ENCODE data around the gene AS3MT. TPM values are rescaled to one million over a fixed set of nuclear protein-coding genes. Genes with fewer than 3 reads are reported as not detected.
A peak's percentile ranks its signal among the peaks of the same experiment; 100 is the strongest.
"Not testable (repeated sequence)": the region's sequence is repeated elsewhere in the genome, so short reads cannot be mapped to it uniquely, and the experiment has no call there.

AS3MT gene
- 3.7 TPM for polyA plus RNA-seq (2012; ENCODE audit: low read depth, missing spikeins)

DNA sequence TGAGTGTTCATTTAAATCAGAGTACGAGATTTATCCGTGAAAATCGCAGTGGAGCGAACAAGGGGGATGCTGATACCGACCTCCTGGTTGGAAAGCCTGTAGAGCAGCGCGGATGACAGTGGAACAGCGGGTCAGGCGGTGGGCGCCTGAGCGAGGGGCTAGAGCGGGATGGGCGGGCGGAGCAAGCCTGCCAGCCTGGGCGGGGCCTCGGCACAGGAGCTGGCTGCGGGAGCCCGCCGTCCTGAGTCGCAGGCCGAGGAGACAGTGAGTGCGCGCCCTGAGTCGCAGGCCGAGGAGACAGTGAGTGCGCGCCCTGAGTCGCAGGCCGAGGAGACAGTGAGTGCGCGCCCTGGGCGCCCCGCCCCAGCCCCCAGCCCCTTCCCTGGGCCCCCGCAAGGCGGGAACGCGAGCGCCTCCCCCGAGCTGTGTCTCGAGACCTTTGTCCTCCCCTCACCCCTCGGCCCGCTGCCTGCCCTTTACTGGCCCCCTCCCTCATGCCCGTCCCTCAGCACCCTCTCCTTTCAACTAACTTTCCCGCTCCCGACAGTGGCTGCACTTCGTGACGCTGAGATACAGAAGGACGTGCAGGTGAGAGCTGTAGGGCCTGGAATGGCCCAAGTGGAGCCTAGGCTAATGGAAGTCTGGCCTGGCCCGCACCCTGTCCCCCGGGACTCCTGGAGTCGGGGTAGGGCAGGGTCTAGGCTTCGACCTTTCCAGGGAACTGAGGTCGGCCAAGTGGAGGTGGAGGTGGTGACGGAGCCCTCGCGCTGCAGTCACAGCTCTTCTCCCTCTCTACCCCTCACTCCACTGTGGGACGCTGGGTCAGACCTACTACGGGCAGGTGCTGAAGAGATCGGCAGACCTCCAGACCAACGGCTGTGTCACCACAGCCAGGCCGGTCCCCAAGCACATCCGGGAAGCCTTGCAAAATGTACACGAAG, at the start of gene AS3MT:
AS3MT (plus strand) TSS at position 213 of the 941 bp plus-strand sequence; CDS start at position 336, 123 bp downstream.
- FAIRE-seq = peak; percentile 95

DNA sequence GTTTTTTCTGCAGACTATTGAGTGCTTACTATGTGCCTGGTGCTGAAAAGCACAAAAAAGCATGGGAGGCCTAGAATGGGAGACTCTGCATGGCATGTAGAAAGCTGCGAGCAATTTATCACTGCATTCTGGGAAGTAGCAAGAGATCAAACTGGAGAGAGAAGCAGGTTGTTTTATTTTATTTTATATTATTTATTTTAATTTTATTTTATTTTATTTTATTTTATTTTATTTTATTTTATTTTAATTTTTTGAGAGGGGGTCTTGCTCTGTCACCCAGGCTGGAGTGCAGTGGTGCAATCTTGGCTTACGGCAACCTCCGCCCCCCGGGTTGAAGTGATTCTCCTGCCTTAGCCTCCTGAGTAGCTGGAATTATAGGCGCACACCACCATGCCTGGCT, 49.3 kb upstream of the AS3MT start:
- FAIRE-seq = not testable (repeated sequence)

More for the DNA sequence above, at the start of gene AS3MT:
- TF ChIP-seq POU2F2 (IDR thresholded peaks at IDR 0.05; ENCODE audit: low read depth, low read length) = no peak
- no peak for TF ChIP-seq TAF1 (IDR thresholded peaks at IDR 0.05; ENCODE audit: low read depth, low read length)
- no peak for TF ChIP-seq SPI1 (IDR thresholded peaks at IDR 0.05; ENCODE audit: low read depth, low read length)
- TF ChIP-seq POLR2AphosphoS5 (IDR thresholded peaks at IDR 0.05; ENCODE audit: low read depth, low read length) = no peak
- TF ChIP-seq PAX5 (IDR thresholded peaks at IDR 0.05; ENCODE audit: insufficient read depth, low read length, severe bottlenecking) = no peak
- no peak for TF ChIP-seq POLR2A (IDR thresholded peaks at IDR 0.05; ENCODE audit: low read depth, low read length)
- DNase-seq (ENCODE audit: insufficient read length, low spot score) = peak; percentile 62

DNA sequence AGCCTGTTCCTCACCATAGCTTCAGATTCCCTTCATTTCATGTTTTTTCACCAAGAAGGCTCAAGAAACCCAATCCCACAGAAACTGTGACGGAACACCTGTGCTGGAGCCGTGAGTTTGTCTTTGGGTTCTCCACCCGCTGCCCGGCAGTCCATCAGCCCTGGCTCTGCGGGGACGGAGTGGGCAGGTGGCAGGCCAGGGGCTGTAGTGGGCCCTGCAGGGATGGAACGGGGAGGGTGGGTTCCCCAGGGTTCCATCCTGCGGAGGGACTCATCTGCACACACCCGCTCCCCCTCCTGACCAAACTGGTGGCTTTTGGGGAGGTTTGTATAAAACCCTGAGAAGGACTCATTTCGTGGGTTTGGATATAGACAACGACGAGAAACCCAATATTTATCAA, 47.0 kb upstream of the AS3MT start:
- DNase-seq (ENCODE audit: insufficient read length, low spot score) (no peak), FAIRE-seq (no peak)
- no peak for TF ChIP-seq POU2F2 (IDR thresholded peaks at IDR 0.05; ENCODE audit: low read depth, low read length)
- TF ChIP-seq PAX5 (IDR thresholded peaks at IDR 0.05; ENCODE audit: insufficient read depth, low read length, severe bottlenecking) = no peak
- TF ChIP-seq SPI1 (IDR thresholded peaks at IDR 0.05; ENCODE audit: low read depth, low read length) = no peak
- no peak for TF ChIP-seq POLR2AphosphoS5 (IDR thresholded peaks at IDR 0.05; ENCODE audit: low read depth, low read length)
- no peak for TF ChIP-seq TAF1 (IDR thresholded peaks at IDR 0.05; ENCODE audit: low read depth, low read length)
- no peak for TF ChIP-seq POLR2A (IDR thresholded peaks at IDR 0.05; ENCODE audit: low read depth, low read length)

More for the DNA sequence above, 49.3 kb upstream of the AS3MT start:
- not testable (repeated sequence) for DNase-seq (ENCODE audit: insufficient read length, low spot score)

- FAIRE-seq (no peak), DNase-seq (ENCODE audit: insufficient read length, low spot score) (no peak)
- TF ChIP-seq POLR2A (IDR thresholded peaks at IDR 0.05; ENCODE audit: low read depth, low read length) (no peak), SPI1 (IDR thresholded peaks at IDR 0.05; ENCODE audit: low read depth, low read length) (no peak), PAX5 (IDR thresholded peaks at IDR 0.05; ENCODE audit: insufficient read depth, low read length, severe bottlenecking) (no peak)
Observed at GRCh38 chr10:102824664-102825063, 44.6 kb upstream of the AS3MT start.

GRCh38 chr10:102826148-102826796, 43.0 kb upstream of the AS3MT start:
- TF ChIP-seq SPI1 (IDR thresholded peaks at IDR 0.05; ENCODE audit: low read depth, low read length) = no peak
- no peak for TF ChIP-seq POLR2A (IDR thresholded peaks at IDR 0.05; ENCODE audit: low read depth, low read length)
- no peak for TF ChIP-seq POLR2AphosphoS5 (IDR thresholded peaks at IDR 0.05; ENCODE audit: low read depth, low read length)
- no peak for TF ChIP-seq PAX5 (IDR thresholded peaks at IDR 0.05; ENCODE audit: insufficient read depth, low read length, severe bottlenecking)
- TF ChIP-seq POU2F2 (IDR thresholded peaks at IDR 0.05; ENCODE audit: low read depth, low read length) = no peak
- TF ChIP-seq TAF1 (IDR thresholded peaks at IDR 0.05; ENCODE audit: low read depth, low read length) = no peak
- DNase-seq (ENCODE audit: insufficient read length, low spot score) (no peak), FAIRE-seq (no peak)

DNA sequence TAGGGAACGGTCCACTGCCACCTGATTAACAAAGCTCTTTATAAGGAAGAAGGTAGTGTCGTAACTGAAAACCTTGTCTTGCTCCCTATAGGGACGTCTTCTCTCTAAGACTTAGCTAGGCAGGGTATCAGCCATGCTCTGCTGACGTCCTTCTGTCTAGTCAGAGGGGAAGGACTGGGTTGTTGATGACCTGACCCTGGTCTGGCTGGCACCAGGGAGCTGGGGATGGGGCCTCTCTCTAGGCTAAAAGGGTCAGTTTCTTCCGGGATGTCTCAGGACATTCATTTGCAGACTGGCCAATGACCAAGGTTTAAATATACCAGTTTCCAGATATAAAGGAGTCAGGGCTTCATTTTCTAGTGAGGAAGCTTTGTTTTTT, 41.7 kb upstream of the AS3MT start:
- DNase-seq (ENCODE audit: insufficient read length, low spot score) (no peak), FAIRE-seq (no peak)
- TF ChIP-seq PAX5 (IDR thresholded peaks at IDR 0.05; ENCODE audit: insufficient read depth, low read length, severe bottlenecking) = no peak
- no peak for TF ChIP-seq POLR2AphosphoS5 (IDR thresholded peaks at IDR 0.05; ENCODE audit: low read depth, low read length)
- TF ChIP-seq TAF1 (IDR thresholded peaks at IDR 0.05; ENCODE audit: low read depth, low read length) = no peak
- TF ChIP-seq SPI1 (IDR thresholded peaks at IDR 0.05; ENCODE audit: low read depth, low read length) = no peak
- no peak for TF ChIP-seq POLR2A (IDR thresholded peaks at IDR 0.05; ENCODE audit: low read depth, low read length)
- no peak for TF ChIP-seq POU2F2 (IDR thresholded peaks at IDR 0.05; ENCODE audit: low read depth, low read length)

- DNase-seq (ENCODE audit: insufficient read length, low spot score) = no peak
- FAIRE-seq = no peak
Observed at GRCh38 chr10:102831322-102832071, 37.8 kb upstream of the AS3MT start.

DNA sequence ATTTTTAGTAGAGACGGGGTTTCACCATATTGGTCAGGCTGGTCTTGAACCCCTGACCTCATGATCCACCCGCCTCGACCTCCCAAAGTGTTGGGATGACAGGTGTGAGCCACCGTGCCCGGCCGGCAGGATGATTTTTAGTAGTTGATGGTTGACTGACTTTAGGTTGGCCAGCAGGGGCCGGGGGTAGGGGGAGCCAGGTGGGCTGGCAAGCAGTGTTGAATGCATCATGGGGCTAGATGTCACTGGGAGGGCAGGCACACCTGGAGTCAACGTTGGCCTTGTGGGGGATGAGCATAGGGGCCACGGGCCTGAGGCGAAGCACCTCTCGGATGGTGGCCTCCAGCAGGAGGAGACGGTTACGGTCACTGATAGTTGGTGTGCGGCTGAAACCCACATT, 37.0 kb upstream of the AS3MT start:
- TF ChIP-seq PAX5 (IDR thresholded peaks at IDR 0.05; ENCODE audit: insufficient read depth, low read length, severe bottlenecking) (no peak), TAF1 (IDR thresholded peaks at IDR 0.05; ENCODE audit: low read depth, low read length) (no peak)
- DNase-seq (ENCODE audit: insufficient read length, low spot score) (no peak), FAIRE-seq (no peak)

More at GRCh38 chr10:102831322-102832071, 37.8 kb upstream of the AS3MT start:
- TF ChIP-seq POU2F2 (IDR thresholded peaks at IDR 0.05; ENCODE audit: low read depth, low read length) (no peak), PAX5 (IDR thresholded peaks at IDR 0.05; ENCODE audit: insufficient read depth, low read length, severe bottlenecking) (no peak), POLR2AphosphoS5 (IDR thresholded peaks at IDR 0.05; ENCODE audit: low read depth, low read length) (no peak), POLR2A (IDR thresholded peaks at IDR 0.05; ENCODE audit: low read depth, low read length) (no peak), SPI1 (IDR thresholded peaks at IDR 0.05; ENCODE audit: low read depth, low read length) (no peak), TAF1 (IDR thresholded peaks at IDR 0.05; ENCODE audit: low read depth, low read length) (no peak)

- no peak for DNase-seq (ENCODE audit: insufficient read length, low spot score)
- no peak for FAIRE-seq
- TF ChIP-seq TAF1 (IDR thresholded peaks at IDR 0.05; ENCODE audit: low read depth, low read length) = no peak
- no peak for TF ChIP-seq POLR2AphosphoS5 (IDR thresholded peaks at IDR 0.05; ENCODE audit: low read depth, low read length)
- TF ChIP-seq POU2F2 (IDR thresholded peaks at IDR 0.05; ENCODE audit: low read depth, low read length) = no peak
- TF ChIP-seq POLR2A (IDR thresholded peaks at IDR 0.05; ENCODE audit: low read depth, low read length) = no peak
- TF ChIP-seq SPI1 (IDR thresholded peaks at IDR 0.05; ENCODE audit: low read depth, low read length) = no peak
- no peak for TF ChIP-seq PAX5 (IDR thresholded peaks at IDR 0.05; ENCODE audit: insufficient read depth, low read length, severe bottlenecking)
Observed at GRCh38 chr10:102832987-102833386, 36.3 kb upstream of the AS3MT start.
